GM19035 (cell line): Measurements from ENCODE around the gene ZNF724.
"Not testable (repeated sequence)": the region's sequence is repeated elsewhere in the genome, so short reads cannot be mapped to it uniquely, and the experiment has no call there.

Source experiments
- ATAC-seq: cut with Tn5 transposase; IDR thresholded peaks from one replicate; pipeline ENCODE4 v1.9.1; 2021; ENCODE audit not compliant: unreplicated experiment

Gene ZNF724

GRCh38 chr19:23249911-23250649 is at the start of gene ZNF724:
Gene ZNF724, minus strand, starts transcription at chr19:23250394. Its CDS starts 152 bp downstream, at chr19:23250242.
- ATAC-seq, result peak; percentile 97

GRCh38 chr19:23294141-23294540 is 43.9 kb upstream of the ZNF724 start:
- no peak for ATAC-seq

DNA sequence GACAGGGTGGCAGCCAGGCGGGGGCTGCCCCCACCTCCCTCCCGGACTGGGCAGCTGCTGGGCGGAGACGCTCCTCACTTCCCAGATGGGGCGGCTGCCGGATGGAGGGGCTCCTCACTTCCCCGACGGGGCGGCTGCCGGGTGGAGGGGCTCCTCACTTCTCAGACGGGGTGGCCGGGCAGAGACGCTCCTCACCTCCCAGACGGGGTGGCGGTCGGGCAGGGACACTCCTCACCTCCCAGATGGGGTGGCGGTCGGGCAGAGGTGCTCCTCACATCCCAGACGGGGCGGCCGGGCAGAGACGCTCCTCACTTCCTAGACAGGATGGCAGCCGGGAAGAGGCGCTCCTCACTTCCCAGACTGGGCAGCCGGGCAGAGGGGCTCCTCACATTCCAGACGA is 39.8 kb upstream of the ZNF724 start:
- not testable (repeated sequence) for ATAC-seq

DNA sequence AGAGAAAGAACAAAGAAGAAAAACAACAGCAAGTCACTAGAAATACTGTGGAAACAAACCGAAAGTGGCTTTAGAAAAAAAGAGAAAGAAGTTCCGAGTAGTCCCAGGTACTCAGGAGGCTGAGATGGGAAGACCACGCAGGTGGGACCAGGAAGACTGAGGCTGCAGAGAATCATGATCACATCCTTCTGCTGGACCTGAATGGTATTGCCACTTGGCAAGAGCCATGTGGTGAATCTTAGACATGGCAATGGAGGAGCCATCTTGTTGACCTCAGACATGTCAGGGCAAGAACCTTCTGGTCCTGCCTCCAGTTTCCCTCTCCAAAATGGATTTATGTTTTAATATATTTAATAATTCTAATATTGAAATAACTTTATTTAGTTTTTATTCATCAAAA is 37.4 kb upstream of the ZNF724 start:
- no peak for ATAC-seq

DNA sequence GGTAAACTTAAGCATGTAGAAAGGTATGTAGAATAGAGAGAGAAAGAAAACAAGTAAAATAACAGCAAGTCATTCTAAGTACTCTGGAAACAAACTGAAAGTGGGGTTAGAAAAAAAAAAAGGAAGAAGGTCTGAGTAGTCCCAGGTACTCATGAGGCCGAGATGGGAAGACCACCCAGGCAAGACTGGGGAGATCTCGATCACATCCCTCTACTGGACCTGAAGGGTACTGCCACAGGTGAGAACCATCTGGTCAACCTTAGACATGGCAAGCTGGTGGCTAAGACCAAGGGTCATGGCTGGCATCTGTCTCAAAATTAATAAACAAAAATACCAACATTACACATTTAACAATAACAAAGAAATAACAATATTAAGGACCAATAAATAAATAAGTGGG is 36.3 kb upstream of the ZNF724 start:
- no peak for ATAC-seq

DNA sequence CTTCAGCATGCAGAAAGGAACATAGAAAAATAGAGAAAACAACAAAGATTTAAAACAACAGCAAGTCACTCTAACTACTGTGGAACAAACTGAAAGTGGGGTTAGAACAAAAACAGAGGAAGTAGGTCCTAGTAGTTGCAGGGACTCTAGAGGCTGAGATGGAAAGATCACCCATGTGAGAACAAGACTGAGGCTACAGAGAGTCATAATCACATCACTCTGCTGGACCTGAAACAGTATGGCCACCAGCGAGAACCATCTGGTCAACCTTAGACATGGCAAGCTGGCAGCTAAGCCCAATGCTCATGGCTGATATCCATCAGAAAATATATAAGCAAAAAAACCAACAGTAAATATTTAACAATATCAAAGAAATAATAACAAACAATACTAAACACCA is 35.8 kb upstream of the ZNF724 start:
- ATAC-seq, result no peak

DNA sequence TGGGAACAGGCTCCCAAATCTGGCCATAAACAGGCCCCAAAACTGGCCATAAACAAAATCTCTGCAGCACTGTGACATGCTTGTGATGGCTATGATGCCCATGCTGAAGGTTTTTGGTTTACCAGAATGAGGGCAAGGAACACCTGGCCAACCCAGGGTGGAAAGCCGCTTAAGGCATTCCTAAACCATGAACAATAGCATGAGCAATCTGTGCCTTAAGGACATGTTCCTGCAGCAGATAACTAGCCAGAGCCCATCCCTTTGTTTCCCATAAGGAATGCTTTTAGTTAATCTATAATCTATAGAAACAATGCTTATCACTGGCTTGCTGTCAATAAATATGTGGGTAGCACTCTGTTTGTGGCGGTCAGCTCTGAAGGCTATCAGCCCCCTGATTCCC is 35.1 kb upstream of the ZNF724 start:
- not testable (repeated sequence) for ATAC-seq

GRCh38 chr19:23283925-23284324 is 33.7 kb upstream of the ZNF724 start:
- ATAC-seq, result no peak

GRCh38 chr19:23281663-23282276 is 31.6 kb upstream of the ZNF724 start:
- ATAC-seq, result no peak

DNA sequence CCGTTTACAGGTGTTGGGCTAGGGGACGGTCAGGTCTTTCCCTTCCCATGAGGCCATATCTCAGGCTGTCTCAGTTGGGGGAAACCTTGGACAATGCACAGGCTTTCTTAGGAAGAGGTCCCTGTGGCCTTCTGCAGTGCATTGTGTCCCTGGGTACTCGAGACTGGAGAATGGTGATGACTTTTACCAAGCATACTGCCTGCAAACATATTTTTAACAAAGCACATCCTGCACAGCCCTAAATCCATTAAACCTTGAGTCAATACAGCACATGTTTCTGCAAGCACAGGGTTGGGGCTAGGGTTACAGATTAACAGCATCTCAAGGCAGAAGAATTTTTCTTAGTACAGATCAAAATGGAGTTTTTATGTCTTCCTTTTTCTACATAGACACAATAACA is 27.9 kb upstream of the ZNF724 start:
- not testable (repeated sequence) for ATAC-seq

DNA sequence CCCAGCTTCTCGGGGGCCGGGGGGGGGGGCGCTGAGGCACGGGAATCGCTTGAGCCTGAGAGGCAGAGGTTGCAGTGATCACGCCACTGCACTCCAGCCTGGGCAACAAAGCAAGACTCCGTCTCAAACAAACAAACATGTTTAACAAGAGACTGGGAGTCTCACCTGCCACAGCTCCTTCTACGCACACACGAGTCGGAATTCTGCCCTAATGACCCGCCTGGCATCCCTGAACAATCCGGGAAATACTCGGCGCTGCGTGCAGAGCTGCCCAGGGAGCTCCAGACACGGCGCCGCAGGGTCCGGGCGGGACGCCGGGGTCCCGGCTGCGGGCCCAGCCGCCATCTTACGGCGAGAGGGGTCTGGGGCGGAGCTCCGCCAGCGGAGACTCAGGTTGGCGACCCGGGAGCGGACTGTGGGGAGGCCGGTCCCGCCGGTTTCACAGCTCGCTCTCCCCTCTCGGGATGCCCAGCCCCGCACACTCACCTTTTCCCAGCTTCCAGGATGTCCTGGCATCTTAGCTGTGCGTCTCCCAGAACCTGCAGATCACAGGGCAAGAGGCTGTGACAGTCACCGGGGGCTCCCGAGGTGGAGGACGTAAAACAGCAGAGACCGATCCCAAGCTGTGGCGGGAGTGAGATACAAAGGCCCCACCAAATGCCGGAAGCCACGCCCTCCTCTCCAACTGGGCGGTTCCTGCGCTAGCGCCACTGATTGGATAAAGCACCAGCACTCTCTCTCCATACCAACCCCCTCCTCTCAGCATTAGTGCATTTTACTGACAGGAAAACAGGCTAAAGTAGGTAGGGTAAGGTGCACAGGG is 23.6 kb upstream of the ZNF724 start:
- ATAC-seq, result peak; percentile 96

GRCh38 chr19:23273022-23273589 is 22.9 kb upstream of the ZNF724 start:
- ATAC-seq, result no peak

DNA sequence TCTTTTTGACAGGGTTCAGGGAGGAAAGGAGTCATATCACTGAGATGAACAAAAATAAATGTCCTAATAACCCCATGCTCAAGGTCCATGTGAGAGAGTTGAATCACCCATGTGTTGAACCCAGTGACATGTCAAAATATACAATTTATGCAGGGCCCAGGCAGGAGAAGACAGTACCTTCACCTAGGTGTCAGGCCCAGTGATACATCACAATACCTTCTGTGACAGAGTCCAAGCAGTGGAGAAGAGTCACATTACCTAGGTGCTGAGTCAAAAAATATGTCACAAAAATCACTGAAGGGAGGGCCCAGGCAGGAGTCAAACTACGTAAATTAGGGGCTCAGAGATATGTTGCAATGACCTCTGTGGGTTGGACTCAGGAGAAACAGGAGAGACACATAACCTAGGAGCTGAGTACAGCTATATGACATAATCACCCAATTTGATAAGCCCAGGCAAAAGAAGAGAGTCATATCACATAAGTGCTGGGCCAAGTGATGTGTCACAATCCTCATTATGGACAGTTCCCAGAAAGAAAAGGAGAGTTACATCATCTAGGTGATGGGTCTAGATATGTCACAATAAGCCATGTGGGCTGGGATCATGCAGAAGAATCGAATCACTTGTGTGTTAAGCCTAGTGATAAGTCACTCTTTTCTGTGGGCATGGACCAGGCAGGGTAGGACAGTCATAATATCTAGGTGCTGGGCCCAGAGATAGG is 13.8 kb upstream of the ZNF724 start:
- no peak for ATAC-seq

DNA sequence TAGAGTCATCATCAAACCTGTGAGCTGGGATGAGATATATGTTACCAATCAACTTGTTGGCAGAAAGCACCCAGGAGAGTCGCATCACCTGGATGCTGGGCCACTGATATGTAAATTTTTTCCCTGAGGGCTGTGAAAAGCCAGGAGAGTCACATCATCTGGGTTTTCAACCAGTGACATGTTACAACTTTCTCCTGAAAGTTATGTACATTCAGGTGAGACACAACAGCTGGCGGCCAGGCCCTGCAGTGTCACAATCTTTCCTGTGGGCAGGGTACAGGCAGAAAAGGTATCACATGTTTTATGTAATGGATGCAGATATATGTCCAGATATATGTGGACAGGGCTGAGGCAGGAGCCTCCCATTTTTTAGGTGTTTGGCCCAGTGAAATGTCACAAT is 13.2 kb upstream of the ZNF724 start:
- ATAC-seq, result no peak

- no peak for ATAC-seq
These were observed 12.7 kb upstream of the ZNF724 start for GRCh38 chr19:23262920-23263319.

DNA sequence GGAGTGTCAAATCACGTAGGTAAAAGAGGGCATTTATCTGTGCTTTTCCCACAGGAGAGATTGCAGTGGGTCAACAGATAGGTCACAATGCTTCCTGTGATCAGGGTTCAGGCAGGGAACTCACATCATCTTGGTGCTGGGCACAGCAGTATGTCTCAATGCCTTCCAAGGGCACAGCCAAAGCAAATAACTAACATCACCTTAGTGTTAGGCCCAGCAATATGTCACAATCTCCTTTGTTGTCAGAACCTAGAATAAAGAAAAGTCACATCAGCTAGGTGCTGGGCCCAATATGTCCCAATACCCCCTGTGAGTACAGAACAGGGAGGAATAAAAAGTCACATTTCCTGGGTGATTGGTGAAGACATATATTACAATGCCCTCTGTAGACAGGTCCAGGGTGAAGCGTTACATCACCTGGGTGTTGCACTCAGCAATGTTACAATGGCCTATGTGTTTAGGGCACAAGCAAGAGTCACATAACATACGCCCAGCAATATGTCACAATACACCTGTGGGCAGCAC is 11.4 kb upstream of the ZNF724 start:
- no peak for ATAC-seq

GRCh38 chr19:23260956-23261355 is 10.8 kb upstream of the ZNF724 start:
- ATAC-seq, result no peak

DNA sequence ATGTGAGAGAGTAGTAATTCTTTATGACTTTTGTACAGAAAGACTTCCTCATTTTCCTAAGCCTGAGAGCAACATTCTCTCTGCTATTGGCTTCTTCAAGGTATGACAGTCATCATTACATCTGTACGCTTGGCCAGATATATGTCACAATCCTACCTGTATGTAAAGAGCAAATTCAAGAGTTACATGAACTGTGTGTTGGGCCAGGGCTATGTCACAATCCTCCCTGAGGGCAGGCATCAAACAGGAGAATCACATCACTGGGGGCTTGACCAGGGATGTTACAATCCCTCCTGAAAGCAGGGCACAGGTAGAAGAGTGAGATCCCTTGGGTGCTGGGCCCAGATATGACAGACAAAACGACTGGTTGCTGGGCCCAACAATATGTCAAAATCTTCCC is 9.8 kb upstream of the ZNF724 start:
- no peak for ATAC-seq

DNA sequence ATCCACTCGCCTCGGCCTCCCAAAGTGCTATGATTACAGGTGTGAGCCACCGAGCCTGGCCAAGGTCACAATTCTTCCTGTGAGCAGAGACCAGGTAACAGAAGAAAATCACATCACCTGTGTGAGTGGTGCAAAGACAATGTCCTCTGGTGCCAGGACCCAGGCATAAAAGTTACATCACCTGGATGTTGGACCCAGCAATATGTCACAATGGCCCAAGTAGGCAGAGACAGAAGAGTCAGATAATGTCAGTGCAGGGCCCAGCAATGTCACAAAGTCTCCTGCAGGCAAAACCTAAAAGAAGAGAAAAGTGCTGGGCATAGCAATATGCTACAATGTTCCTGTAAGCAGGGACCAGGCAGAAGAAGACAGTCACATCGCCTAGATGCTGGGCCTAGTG is 5.5 kb upstream of the ZNF724 start:
- no peak for ATAC-seq

DNA sequence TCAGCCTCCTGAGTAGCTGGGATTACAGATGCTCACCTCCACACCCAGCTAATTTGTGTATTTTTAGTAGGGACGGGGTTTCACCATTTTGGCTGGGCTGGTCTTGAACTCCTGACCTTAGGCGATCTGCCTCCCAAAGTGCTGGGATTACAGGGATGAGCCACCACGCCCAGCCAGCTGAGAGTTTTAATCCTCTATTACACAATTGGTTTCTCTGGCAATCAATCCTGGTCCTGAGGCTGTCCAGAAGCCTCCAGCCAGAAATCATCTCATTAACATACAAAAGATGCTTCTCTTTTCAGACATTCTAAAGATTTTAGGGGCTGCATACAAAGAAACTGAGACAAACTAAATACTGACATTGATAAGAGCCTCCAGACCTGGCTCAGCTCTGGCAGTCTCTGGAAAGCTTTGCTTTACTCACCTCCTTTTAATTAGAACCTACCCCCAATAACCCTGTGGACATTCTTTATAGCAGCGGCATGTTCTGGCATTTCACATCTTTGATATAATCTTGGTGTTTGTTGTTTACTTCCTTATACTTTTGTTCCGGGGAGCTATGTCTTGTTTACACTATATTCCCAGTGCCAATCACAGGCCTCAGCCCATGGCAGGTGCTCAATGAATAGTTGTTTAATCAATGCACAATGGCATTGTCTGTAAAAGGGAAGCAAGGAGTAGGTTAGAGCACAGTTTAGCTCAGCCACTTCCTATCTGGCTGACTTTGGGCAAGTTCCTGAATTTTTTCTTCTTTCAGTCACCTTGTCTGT is 4.1 kb upstream of the ZNF724 start:
- ATAC-seq, result no peak
